GM12878 (cell line): ENCODE data around the gene F2RL3.

Experiments
- BACH1 ChIP-seq: fragments of 450-650 bp; IDR thresholded peaks from 2 replicates; pipeline ENCODE4 v1.6.1; 2017; ENCODE audit warnings: mild to moderate bottlenecking, borderline replicate concordance
- EP300 ChIP-seq, 2 experiments: fragments of 150-350 bp in 1 of 2; IDR thresholded peaks; 2 replicates each; pipeline ENCODE4 v1.6.1; 2011 to 2012; ENCODE audit warnings: low read depth in 2 of 2, low read length in 2 of 2, borderline replicate concordance in 1 of 2, improper control_type of control experiment in 1 of 2, inconsistent platforms in 1 of 2; ENCODE audit not compliant: control insufficient read depth in 1 of 2
- GABPA ChIP-seq: IDR thresholded peaks from 2 replicates; pipeline ENCODE4 v1.6.1; 2014; ENCODE audit warnings: antibody characterized with exemption, low read depth, mild to moderate bottlenecking, inconsistent platforms
- MYC ChIP-seq: IDR thresholded peaks from 2 replicates; pipeline ENCODE4 v1.6.1; 2011; ENCODE audit warnings: mild to moderate bottlenecking, low read length, moderate library complexity, inconsistent platforms; ENCODE audit not compliant: insufficient read depth, insufficient replicate concordance, insufficient read length, severe bottlenecking
- TF ChIP-seq, protein P1 (sequence below): IDR thresholded peaks from 2 replicates; pipeline ENCODE4 v1.6.1; 2011; ENCODE audit warnings: low read depth, mild to moderate bottlenecking, low read length, moderate library complexity, borderline replicate concordance; ENCODE audit errors: extremely low read depth

DNA sequence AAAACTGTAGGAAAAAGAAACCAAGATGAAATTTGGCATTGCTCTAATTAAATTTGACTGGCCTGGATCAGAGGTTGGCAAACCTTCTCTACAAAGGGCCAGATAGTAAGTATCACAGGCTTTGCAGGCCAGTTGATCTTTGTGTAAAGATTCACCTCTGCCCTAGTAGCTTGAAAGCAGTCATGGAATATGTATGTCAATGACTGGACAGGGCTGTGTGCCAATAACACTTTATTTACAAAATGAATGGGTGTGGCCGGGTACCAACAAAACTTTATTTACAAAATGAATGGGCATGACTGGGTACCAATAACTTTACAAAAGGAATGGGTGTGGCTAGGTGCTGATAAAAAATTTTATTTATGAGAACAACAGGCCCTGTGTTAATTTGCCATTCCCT, 39.6 kb upstream of the F2RL3 start:
- TF ChIP-seq GABPA (no peak), EP300 (IDR thresholded peaks at IDR 0.05; ENCODE audit: borderline replicate concordance in 1 of 2, control insufficient read depth in 1 of 2, low read depth in 2 of 2, low read length in 2 of 2) (no peak), BACH1 (no peak), MYC (no peak)
- TF ChIP-seq, protein P1, sequence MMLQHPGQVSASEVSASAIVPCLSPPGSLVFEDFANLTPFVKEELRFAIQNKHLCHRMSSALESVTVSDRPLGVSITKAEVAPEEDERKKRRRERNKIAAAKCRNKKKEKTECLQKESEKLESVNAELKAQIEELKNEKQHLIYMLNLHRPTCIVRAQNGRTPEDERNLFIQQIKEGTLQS = no peak
